ENCODE measurements around the gene TMEM91. TPM values are rescaled to one million over a fixed set of nuclear protein-coding genes. Genes with fewer than 3 reads are reported as not detected.

TMEM91 gene
- total RNA-seq, 1 donor, result 6.2 TPM

GRCh38 chr19:41350735-41351338 is 25.5 kb upstream of the TMEM91 start:
- Histone ChIP-seq H2AFZ (ENCODE audit: low read length) (peak overlapping the region; percentile 2), H3K9me3 (ENCODE audit: low read depth, low read length) (no peaks in the 10 kb centered on the region), H3K79me2 (ENCODE audit: insufficient read depth, low read length) (peaks cover 62% of the 10 kb centered on the region), H4K20me1 (ENCODE audit: insufficient read depth, low read length) (peaks cover 35% of the 10 kb centered on the region), H3K4me2 (ENCODE audit: insufficient read depth, low read length) (peak overlapping the region; percentile 84), H3K4me3 (ENCODE audit: insufficient read depth, low read length) (peak overlapping the region; percentile 93), H3K27me3 (ENCODE audit: insufficient read depth, low read length) (no peaks in the 10 kb centered on the region), H3K4me1 (ENCODE audit: insufficient read depth, low read length) (peaks cover 11% of the 10 kb centered on the region), H3K27ac (ENCODE audit: low read depth, low read length) (peak overlapping the region; percentile 29), H3K36me3 (ENCODE audit: insufficient read depth, low read length) (peaks cover 19% of the 10 kb centered on the region)
- DNase-seq (ENCODE audit: insufficient read length, low spot score, missing footprints), result peak; percentile 89
- no peak for TF ChIP-seq CTCF (IDR thresholded peaks at IDR 0.05; ENCODE audit: extremely low read depth, low read depth, low read length)

DNA sequence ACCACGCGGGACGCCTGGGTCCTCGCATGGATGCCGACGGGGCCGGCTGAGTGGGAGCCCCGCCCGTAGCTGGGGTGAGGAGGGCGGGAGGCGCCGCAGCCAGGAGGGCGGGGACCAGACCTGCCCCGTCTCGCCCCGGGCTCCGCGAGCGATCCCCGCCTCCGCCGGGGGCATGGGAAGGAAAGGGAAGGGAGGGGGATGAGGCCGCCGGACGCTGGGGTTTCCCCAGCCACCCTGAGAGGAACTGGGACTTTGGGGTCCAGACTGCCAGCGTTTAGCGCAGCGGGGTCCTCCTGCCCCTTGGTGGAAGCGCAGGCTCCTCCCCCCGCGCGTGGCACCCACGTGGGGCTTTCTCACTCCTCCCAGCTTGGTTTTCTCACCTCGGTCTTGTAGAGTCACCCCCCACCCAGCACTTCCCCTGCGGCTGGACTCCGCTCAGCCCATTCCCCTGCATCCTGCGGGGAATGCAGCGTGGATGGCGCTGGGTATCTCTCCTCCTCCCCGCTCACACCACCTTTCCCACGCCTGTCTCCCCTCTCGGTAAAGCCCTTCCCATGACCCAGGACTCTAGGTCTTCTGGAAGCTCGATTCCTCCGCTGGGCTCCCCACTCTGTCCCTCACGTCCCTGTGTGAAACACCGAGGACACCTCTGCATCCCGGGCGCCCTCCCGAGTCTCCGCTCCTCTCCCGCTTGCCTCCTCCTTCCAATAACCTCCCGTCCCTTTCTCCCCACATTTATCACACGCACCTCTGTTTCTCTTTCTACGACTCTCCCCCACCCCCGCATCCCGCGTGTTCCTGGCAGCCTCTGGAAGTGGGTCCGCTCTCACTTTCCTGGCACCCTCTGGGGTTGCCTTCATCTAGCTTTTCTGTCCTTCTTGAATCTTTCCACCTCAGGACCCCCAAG is 24.7 kb upstream of the TMEM91 start:
- Histone ChIP-seq H2AFZ (ENCODE audit: low read length) (peak overlapping the region; percentile 28), H4K20me1 (ENCODE audit: insufficient read depth, low read length) (peaks cover 35% of the 10 kb centered on the region), H3K79me2 (ENCODE audit: insufficient read depth, low read length) (peaks cover 57% of the 10 kb centered on the region)

DNA sequence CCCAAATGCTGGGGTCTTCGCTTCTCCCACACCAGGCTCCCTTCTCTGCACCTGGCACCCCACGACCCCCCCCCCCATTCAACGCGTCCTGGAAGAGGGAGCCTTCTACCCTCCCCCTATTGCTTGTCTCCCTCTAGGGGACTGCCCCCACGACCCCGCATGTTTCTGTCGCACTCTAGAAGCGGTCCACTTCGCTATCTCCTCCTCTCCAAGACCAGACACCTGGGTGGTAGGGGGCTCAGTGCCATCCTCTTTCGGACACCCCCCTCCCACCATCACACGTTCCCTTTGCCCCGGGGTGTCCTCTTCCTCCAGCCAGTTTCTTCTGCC is 24.1 kb upstream of the TMEM91 start:
- H3K4me3 ChIP-seq (ENCODE audit: insufficient read depth, low read length), result peak overlapping the region; percentile 93
- no peak for TF ChIP-seq CTCF (IDR thresholded peaks at IDR 0.05; ENCODE audit: extremely low read depth, low read depth, low read length)
- peaks cover 35% of the 10 kb centered on the region for H4K20me1 ChIP-seq (ENCODE audit: insufficient read depth, low read length)
- H2AFZ ChIP-seq (ENCODE audit: low read length), result no peak overlapping the region
- H3K27ac ChIP-seq (ENCODE audit: low read depth, low read length), result peak overlapping the region; percentile 29
- H3K4me1 ChIP-seq (ENCODE audit: insufficient read depth, low read length), result peaks cover 11% of the 10 kb centered on the region
- no peak for DNase-seq (ENCODE audit: insufficient read length, low spot score, missing footprints)
- peaks cover 7% of the 10 kb centered on the region for H3K36me3 ChIP-seq (ENCODE audit: insufficient read depth, low read length)
- H3K4me2 ChIP-seq (ENCODE audit: insufficient read depth, low read length), result peak overlapping the region; percentile 84
- no peaks in the 10 kb centered on the region for H3K9me3 ChIP-seq (ENCODE audit: low read depth, low read length)
- peaks cover 55% of the 10 kb centered on the region for H3K79me2 ChIP-seq (ENCODE audit: insufficient read depth, low read length)
- no peaks in the 10 kb centered on the region for H3K27me3 ChIP-seq (ENCODE audit: insufficient read depth, low read length)

More for the DNA sequence above, 24.7 kb upstream of the TMEM91 start:
- Histone ChIP-seq H3K4me2 (ENCODE audit: insufficient read depth, low read length) (peak overlapping the region; percentile 84), H3K36me3 (ENCODE audit: insufficient read depth, low read length) (peaks cover 12% of the 10 kb centered on the region), H3K4me1 (ENCODE audit: insufficient read depth, low read length) (peaks cover 11% of the 10 kb centered on the region), H3K4me3 (ENCODE audit: insufficient read depth, low read length) (peak overlapping the region; percentile 93), H3K27ac (ENCODE audit: low read depth, low read length) (peak overlapping the region; percentile 29), H3K27me3 (ENCODE audit: insufficient read depth, low read length) (no peaks in the 10 kb centered on the region), H3K9me3 (ENCODE audit: low read depth, low read length) (no peaks in the 10 kb centered on the region)
- TF ChIP-seq CTCF (IDR thresholded peaks at IDR 0.05; ENCODE audit: extremely low read depth, low read depth, low read length), result no peak
- peak; percentile 97 for DNase-seq (ENCODE audit: insufficient read length, low spot score, missing footprints)
